Breast epithelium (tissue), 3 donors: ENCODE measurements around the gene FAM124A.

ENCODE experiments used
- POLR2A ChIP-seq: fragments of 450-650 bp; IDR thresholded peaks from one replicate; pipeline ENCODE4 v1.6.1; 2016; ENCODE audit warnings: antibody characterized with exemption, mild to moderate bottlenecking, moderate library complexity
- POLR2AphosphoS5 ChIP-seq, 3 donors: sonication (generic); formaldehyde crosslinking; IDR thresholded peaks; one replicate each; pipeline ENCODE4 v1.6.1; 2017; ENCODE audit warnings: antibody characterized with exemption in 3 of 3
- TF ChIP-seq, protein P1 (sequence below), 3 donors: fragments of 450-650 bp; IDR thresholded peaks; one replicate each; pipeline ENCODE4 v1.5.1; 2016 to 2017; ENCODE audit warnings: antibody characterized with exemption in 3 of 3, mild to moderate bottlenecking in 3 of 3, moderate library complexity in 3 of 3

DNA sequence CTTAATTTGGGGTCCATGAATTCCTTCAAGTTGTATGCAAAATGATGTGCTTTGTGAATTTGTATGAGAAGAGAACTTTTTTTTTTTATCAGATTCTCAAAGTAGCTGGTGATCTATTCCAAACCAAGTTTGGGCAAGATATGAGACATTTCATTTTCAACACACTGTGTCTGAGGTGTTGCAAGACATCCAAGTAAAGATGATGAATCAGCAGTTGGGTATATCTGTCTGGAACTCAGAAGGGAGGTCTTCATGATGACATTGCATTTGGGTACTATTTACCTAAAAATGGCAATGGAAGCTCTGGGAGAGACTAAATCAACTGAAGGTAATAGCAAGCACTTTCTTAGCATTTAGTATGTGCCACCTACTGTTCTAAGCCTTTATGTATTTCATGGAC is 2.8 kb downstream of the FAM124A start:
- TF ChIP-seq, protein P1, sequence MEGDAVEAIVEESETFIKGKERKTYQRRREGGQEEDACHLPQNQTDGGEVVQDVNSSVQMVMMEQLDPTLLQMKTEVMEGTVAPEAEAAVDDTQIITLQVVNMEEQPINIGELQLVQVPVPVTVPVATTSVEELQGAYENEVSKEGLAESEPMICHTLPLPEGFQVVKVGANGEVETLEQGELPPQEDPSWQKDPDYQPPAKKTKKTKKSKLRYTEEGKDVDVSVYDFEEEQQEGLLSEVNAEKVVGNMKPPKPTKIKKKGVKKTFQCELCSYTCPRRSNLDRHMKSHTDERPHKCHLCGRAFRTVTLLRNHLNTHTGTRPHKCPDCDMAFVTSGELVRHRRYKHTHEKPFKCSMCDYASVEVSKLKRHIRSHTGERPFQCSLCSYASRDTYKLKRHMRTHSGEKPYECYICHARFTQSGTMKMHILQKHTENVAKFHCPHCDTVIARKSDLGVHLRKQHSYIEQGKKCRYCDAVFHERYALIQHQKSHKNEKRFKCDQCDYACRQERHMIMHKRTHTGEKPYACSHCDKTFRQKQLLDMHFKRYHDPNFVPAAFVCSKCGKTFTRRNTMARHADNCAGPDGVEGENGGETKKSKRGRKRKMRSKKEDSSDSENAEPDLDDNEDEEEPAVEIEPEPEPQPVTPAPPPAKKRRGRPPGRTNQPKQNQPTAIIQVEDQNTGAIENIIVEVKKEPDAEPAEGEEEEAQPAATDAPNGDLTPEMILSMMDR (IDR thresholded peaks at IDR 0.05), result no peak
- TF ChIP-seq POLR2A, result no peak
- no peak for TF ChIP-seq POLR2AphosphoS5 (IDR thresholded peaks at IDR 0.05)
